Activated CD4-positive, alpha-beta T cell treated with anti-CD3 and anti-CD28 coated beads, Interleukin-2, amount 10 ng/mL, durations not matched to agents 24 days and 14 days (primary cell): ENCODE data around the gene COL1A2. TPM values are rescaled to one million over a fixed set of nuclear protein-coding genes. Genes with fewer than 3 reads are reported as not detected.
A peak's percentile ranks its signal among the peaks of the same experiment; 100 is the strongest.

Experiments
- DNase-seq: peaks from one replicate; pipeline ENCODE4 v3.0.0; 2022
- H3K27ac Mint-ChIP-seq: one replicate; pipeline ENCODE4 v1.8.0; 2022; ENCODE audit warnings: mild to moderate bottlenecking, mixed read lengths
- H3K27me3 Mint-ChIP-seq: one replicate; pipeline ENCODE4 v1.8.0; 2022; ENCODE audit warnings: mixed read lengths
- H3K36me3 Mint-ChIP-seq: one replicate; pipeline ENCODE4 v1.8.0; 2022; ENCODE audit warnings: low read depth, mild to moderate bottlenecking, mixed read lengths
- H3K4me1 Mint-ChIP-seq: one replicate; pipeline ENCODE4 v1.8.0; 2021; ENCODE audit warnings: mixed read lengths
- H3K4me3 Mint-ChIP-seq: one replicate; pipeline ENCODE4 v1.8.0; 2022; ENCODE audit warnings: mild to moderate bottlenecking, moderate library complexity, mixed read lengths
- H3K9me3 Mint-ChIP-seq: one replicate; pipeline ENCODE4 v1.8.0; 2021; ENCODE audit warnings: mixed read lengths
- intact Hi-C: fragments of 100-400 bp; cut with micrococcal nuclease; formaldehyde crosslinking; loops from one replicate; pipeline ENCODE4 v1.15.1; 2023
- total RNA-seq: library from RNA; stranded (reverse); gene quantifications from 2 replicates; pipeline ENCODE4 v1.2.3, GENCODE V29; 2022

The COL1A2 gene
- 6.0 and 6.5 TPM in 2 replicates for total RNA-seq

GRCh38 chr7:94394437-94395140, at the start of gene COL1A2:
Gene COL1A2, plus strand, starts transcription at chr7:94394895. Its CDS starts 137 bp downstream, at chr7:94395032.
- Mint-ChIP-seq H3K27ac (peak within 1 kb of the TSS; percentile 65), H3K4me3 (peak within 1 kb of the TSS; percentile 76), H3K9me3 (no peaks in the 10 kb centered on the region), H3K4me1 (peaks cover 28% of the 10 kb centered on the region), H3K27me3 (peaks cover 2% of the 10 kb centered on the region), H3K36me3 (no peaks in the 10 kb centered on the region)
- DNase-seq, result peak; percentile 79
- intact Hi-C loops, result loop anchor here (1.0 to 10.0 kb wide), 9 partner anchors 97 to 1147 kb away; partner anchors contain the start of genes BET1 and SGCE

- Mint-ChIP-seq H3K9me3 (no peaks in the 10 kb centered on the region), H3K4me1 (no peaks in the 10 kb centered on the region), H3K4me3 (no peak overlapping the region), H3K36me3 (no peaks in the 10 kb centered on the region), H3K27ac (no peak overlapping the region), H3K27me3 (peaks cover 5% of the 10 kb centered on the region)
- no peak for DNase-seq
- intact Hi-C loops, result no loop called here
Observed at GRCh38 chr7:94345907-94346306, 48.8 kb upstream of the COL1A2 start.

GRCh38 chr7:94348142-94348541, 46.6 kb upstream of the COL1A2 start:
- Mint-ChIP-seq H3K27me3 (peaks cover 7% of the 10 kb centered on the region), H3K4me3 (no peak overlapping the region), H3K4me1 (no peaks in the 10 kb centered on the region), H3K9me3 (no peaks in the 10 kb centered on the region), H3K36me3 (no peaks in the 10 kb centered on the region), H3K27ac (no peak overlapping the region)
- intact Hi-C loops, result no loop called here
- DNase-seq, result no peak

- Mint-ChIP-seq H3K9me3 (no peaks in the 10 kb centered on the region), H3K27ac (no peak overlapping the region), H3K4me3 (no peak overlapping the region), H3K36me3 (no peaks in the 10 kb centered on the region), H3K27me3 (peaks cover 11% of the 10 kb centered on the region), H3K4me1 (no peaks in the 10 kb centered on the region)
- intact Hi-C loops, result no loop called here
- DNase-seq, result no peak
Observed at GRCh38 chr7:94350734-94351133, 44.0 kb upstream of the COL1A2 start.

GRCh38 chr7:94351703-94352102, 43.0 kb upstream of the COL1A2 start:
- Mint-ChIP-seq H3K4me1 (no peaks in the 10 kb centered on the region), H3K27me3 (peaks cover 11% of the 10 kb centered on the region), H3K36me3 (no peaks in the 10 kb centered on the region), H3K9me3 (no peaks in the 10 kb centered on the region), H3K4me3 (no peak overlapping the region), H3K27ac (no peak overlapping the region)
- no peak for DNase-seq
- intact Hi-C loops, result no loop called here

- Mint-ChIP-seq H3K36me3 (no peaks in the 10 kb centered on the region), H3K4me3 (no peak overlapping the region), H3K4me1 (no peaks in the 10 kb centered on the region), H3K27ac (no peak overlapping the region), H3K27me3 (peaks cover 6% of the 10 kb centered on the region), H3K9me3 (no peaks in the 10 kb centered on the region)
- no peak for DNase-seq
- intact Hi-C loops, result no loop called here
Observed at GRCh38 chr7:94352887-94353286, 41.8 kb upstream of the COL1A2 start.

- Mint-ChIP-seq H3K9me3 (no peaks in the 10 kb centered on the region), H3K4me1 (no peaks in the 10 kb centered on the region), H3K4me3 (no peak overlapping the region), H3K36me3 (no peaks in the 10 kb centered on the region), H3K27me3 (peaks cover 6% of the 10 kb centered on the region), H3K27ac (no peak overlapping the region)
- intact Hi-C loops, result no loop called here
- DNase-seq, result no peak
Observed at GRCh38 chr7:94354953-94355352, 39.7 kb upstream of the COL1A2 start.

- no peaks in the 10 kb centered on the region for H3K9me3 Mint-ChIP-seq
- no peak overlapping the region for H3K27ac Mint-ChIP-seq
- H3K4me3 Mint-ChIP-seq, result no peak overlapping the region
- H3K36me3 Mint-ChIP-seq, result no peaks in the 10 kb centered on the region
- H3K4me1 Mint-ChIP-seq, result no peaks in the 10 kb centered on the region
- DNase-seq, result no peak
- intact Hi-C loops, result no loop called here
- H3K27me3 Mint-ChIP-seq, result peaks cover 8% of the 10 kb centered on the region
Observed at GRCh38 chr7:94355454-94355853, 39.2 kb upstream of the COL1A2 start.

- no peak for DNase-seq
- no peaks in the 10 kb centered on the region for H3K36me3 Mint-ChIP-seq
- intact Hi-C loops, result no loop called here
- no peak overlapping the region for H3K27ac Mint-ChIP-seq
- no peaks in the 10 kb centered on the region for H3K9me3 Mint-ChIP-seq
- H3K4me1 Mint-ChIP-seq, result no peaks in the 10 kb centered on the region
- H3K27me3 Mint-ChIP-seq, result peaks cover 6% of the 10 kb centered on the region
- no peak overlapping the region for H3K4me3 Mint-ChIP-seq
Observed at GRCh38 chr7:94357076-94357475, 37.6 kb upstream of the COL1A2 start.

GRCh38 chr7:94360926-94361325, 33.8 kb upstream of the COL1A2 start:
- intact Hi-C loops, result no loop called here
- Mint-ChIP-seq H3K27me3 (peaks cover 10% of the 10 kb centered on the region), H3K4me1 (no peaks in the 10 kb centered on the region)

GRCh38 chr7:94362276-94362675, 32.4 kb upstream of the COL1A2 start:
- H3K4me1 Mint-ChIP-seq, result no peaks in the 10 kb centered on the region
- H3K9me3 Mint-ChIP-seq, result no peaks in the 10 kb centered on the region
- H3K27me3 Mint-ChIP-seq, result peaks cover 13% of the 10 kb centered on the region
- no peak overlapping the region for H3K4me3 Mint-ChIP-seq
- H3K27ac Mint-ChIP-seq, result no peak overlapping the region
- DNase-seq, result no peak
- H3K36me3 Mint-ChIP-seq, result no peaks in the 10 kb centered on the region
- intact Hi-C loops, result no loop called here

More at GRCh38 chr7:94360926-94361325, 33.8 kb upstream of the COL1A2 start:
- DNase-seq, result no peak
- H3K9me3 Mint-ChIP-seq, result no peaks in the 10 kb centered on the region
- H3K27ac Mint-ChIP-seq, result no peak overlapping the region
- H3K4me3 Mint-ChIP-seq, result no peak overlapping the region
- H3K36me3 Mint-ChIP-seq, result no peaks in the 10 kb centered on the region

GRCh38 chr7:94364816-94365215, 29.9 kb upstream of the COL1A2 start:
- intact Hi-C loops, result no loop called here
- H3K9me3 Mint-ChIP-seq, result no peaks in the 10 kb centered on the region
- H3K36me3 Mint-ChIP-seq, result no peaks in the 10 kb centered on the region
- H3K27ac Mint-ChIP-seq, result no peak overlapping the region
- DNase-seq, result no peak
- no peak overlapping the region for H3K4me3 Mint-ChIP-seq
- peaks cover 13% of the 10 kb centered on the region for H3K27me3 Mint-ChIP-seq
- H3K4me1 Mint-ChIP-seq, result no peaks in the 10 kb centered on the region

GRCh38 chr7:94366163-94366562, 28.5 kb upstream of the COL1A2 start:
- no peaks in the 10 kb centered on the region for H3K36me3 Mint-ChIP-seq
- no peaks in the 10 kb centered on the region for H3K9me3 Mint-ChIP-seq
- no peaks in the 10 kb centered on the region for H3K4me1 Mint-ChIP-seq
- no peak for DNase-seq
- H3K27me3 Mint-ChIP-seq, result peaks cover 11% of the 10 kb centered on the region
- intact Hi-C loops, result no loop called here
- no peak overlapping the region for H3K4me3 Mint-ChIP-seq
- H3K27ac Mint-ChIP-seq, result no peak overlapping the region

GRCh38 chr7:94366832-94367231, 27.9 kb upstream of the COL1A2 start:
- no peaks in the 10 kb centered on the region for H3K4me1 Mint-ChIP-seq
- H3K36me3 Mint-ChIP-seq, result no peaks in the 10 kb centered on the region
- H3K9me3 Mint-ChIP-seq, result no peaks in the 10 kb centered on the region
- no peak overlapping the region for H3K27ac Mint-ChIP-seq
- intact Hi-C loops, result no loop called here
- H3K4me3 Mint-ChIP-seq, result no peak overlapping the region
- no peak for DNase-seq
- H3K27me3 Mint-ChIP-seq, result peaks cover 11% of the 10 kb centered on the region

GRCh38 chr7:94367949-94368348, 26.7 kb upstream of the COL1A2 start:
- H3K9me3 Mint-ChIP-seq, result no peaks in the 10 kb centered on the region
- H3K4me3 Mint-ChIP-seq, result no peak overlapping the region
- H3K27ac Mint-ChIP-seq, result no peak overlapping the region
- H3K4me1 Mint-ChIP-seq, result no peaks in the 10 kb centered on the region
- H3K27me3 Mint-ChIP-seq, result peaks cover 9% of the 10 kb centered on the region
- intact Hi-C loops, result no loop called here
- no peaks in the 10 kb centered on the region for H3K36me3 Mint-ChIP-seq
- DNase-seq, result no peak
